Measurements from ENCODE around the gene AHCTF1. TPM values are rescaled to one million over a fixed set of nuclear protein-coding genes. Genes with fewer than 3 reads are reported as not detected.

AHCTF1 gene, protein sequence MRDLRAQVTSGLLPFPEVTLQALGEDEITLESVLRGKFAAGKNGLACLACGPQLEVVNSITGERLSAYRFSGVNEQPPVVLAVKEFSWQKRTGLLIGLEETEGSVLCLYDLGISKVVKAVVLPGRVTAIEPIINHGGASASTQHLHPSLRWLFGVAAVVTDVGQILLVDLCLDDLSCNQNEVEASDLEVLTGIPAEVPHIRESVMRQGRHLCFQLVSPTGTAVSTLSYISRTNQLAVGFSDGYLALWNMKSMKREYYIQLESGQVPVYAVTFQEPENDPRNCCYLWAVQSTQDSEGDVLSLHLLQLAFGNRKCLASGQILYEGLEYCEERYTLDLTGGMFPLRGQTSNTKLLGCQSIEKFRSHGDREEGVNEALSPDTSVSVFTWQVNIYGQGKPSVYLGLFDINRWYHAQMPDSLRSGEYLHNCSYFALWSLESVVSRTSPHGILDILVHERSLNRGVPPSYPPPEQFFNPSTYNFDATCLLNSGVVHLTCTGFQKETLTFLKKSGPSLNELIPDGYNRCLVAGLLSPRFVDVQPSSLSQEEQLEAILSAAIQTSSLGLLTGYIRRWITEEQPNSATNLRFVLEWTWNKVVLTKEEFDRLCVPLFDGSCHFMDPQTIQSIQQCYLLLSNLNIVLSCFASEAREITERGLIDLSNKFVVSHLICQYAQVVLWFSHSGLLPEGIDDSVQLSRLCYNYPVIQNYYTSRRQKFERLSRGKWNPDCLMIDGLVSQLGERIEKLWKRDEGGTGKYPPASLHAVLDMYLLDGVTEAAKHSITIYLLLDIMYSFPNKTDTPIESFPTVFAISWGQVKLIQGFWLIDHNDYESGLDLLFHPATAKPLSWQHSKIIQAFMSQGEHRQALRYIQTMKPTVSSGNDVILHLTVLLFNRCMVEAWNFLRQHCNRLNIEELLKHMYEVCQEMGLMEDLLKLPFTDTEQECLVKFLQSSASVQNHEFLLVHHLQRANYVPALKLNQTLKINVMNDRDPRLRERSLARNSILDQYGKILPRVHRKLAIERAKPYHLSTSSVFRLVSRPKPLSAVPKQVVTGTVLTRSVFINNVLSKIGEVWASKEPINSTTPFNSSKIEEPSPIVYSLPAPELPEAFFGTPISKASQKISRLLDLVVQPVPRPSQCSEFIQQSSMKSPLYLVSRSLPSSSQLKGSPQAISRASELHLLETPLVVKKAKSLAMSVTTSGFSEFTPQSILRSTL (N-terminal part only)
- total RNA-seq: 30.6 and 32.6 TPM in 2 replicates

- Histone ChIP-seq H4K20me1 (ENCODE audit: insufficient read depth, low read length) (peaks cover 23% of the 10 kb centered on the region), H3K36me3 (ENCODE audit: insufficient read depth, low read length) (peaks cover 6% of the 10 kb centered on the region), H3K9me3 (ENCODE audit: low read depth, low read length) (no peaks in the 10 kb centered on the region), H3K4me3 (ENCODE audit: insufficient read depth, low read length) (peak within 1 kb of the TSS; percentile 93), H3K4me2 (ENCODE audit: insufficient read depth, low read length) (peak within 1 kb of the TSS; percentile 95), H3K4me1 (ENCODE audit: insufficient read depth, low read length) (peaks cover 11% of the 10 kb centered on the region), H2AFZ (ENCODE audit: low read length) (peak within 1 kb of the TSS; percentile 94), H3K27ac (ENCODE audit: low read depth, low read length) (peak within 1 kb of the TSS; percentile 72), H3K27me3 (ENCODE audit: insufficient read depth, low read length) (no peaks in the 10 kb centered on the region), H3K79me2 (ENCODE audit: insufficient read depth, low read length) (peaks cover 42% of the 10 kb centered on the region)
- DNase-seq (ENCODE audit: insufficient read length, low spot score, missing footprints): peak; percentile 99
- no peak for TF ChIP-seq CTCF (IDR thresholded peaks at IDR 0.05; ENCODE audit: extremely low read depth, low read depth, low read length)
These were observed at the start of gene AHCTF1 for GRCh38 chr1:246931549-246932365. Gene AHCTF1 (minus strand): TSS chr1:246931948. CDS start chr1:246918370, 13,578 bp downstream.

DNA sequence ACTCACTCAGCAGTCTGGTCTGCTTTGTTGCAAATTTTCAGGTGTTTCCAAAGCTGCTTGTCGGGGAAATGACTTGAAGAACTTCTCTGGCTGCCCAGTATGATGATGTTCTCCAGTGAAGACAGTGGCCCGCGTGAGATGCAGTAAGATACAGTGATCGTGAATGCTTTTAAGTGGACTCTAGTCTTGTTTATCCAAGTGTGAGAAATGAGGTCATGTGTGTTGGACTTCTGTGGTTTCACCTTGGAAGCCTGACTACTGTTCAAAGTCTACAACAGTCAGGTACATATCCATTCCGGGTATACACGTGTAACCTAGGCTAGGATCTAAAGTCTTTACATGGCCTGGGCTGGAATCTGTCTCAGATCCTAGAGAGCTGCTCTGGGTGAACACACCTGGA is 47.0 kb upstream of the AHCTF1 start:
- DNase-seq (ENCODE audit: insufficient read length, low spot score, missing footprints): no peak
- Histone ChIP-seq H3K4me1 (ENCODE audit: insufficient read depth, low read length) (no peaks in the 10 kb centered on the region), H3K27ac (ENCODE audit: low read depth, low read length) (no peak overlapping the region), H3K36me3 (ENCODE audit: insufficient read depth, low read length) (no peaks in the 10 kb centered on the region), H3K27me3 (ENCODE audit: insufficient read depth, low read length) (no peaks in the 10 kb centered on the region), H3K4me2 (ENCODE audit: insufficient read depth, low read length) (no peak overlapping the region), H3K9me3 (ENCODE audit: low read depth, low read length) (peaks cover 13% of the 10 kb centered on the region), H2AFZ (ENCODE audit: low read length) (no peak overlapping the region), H3K4me3 (ENCODE audit: insufficient read depth, low read length) (no peak overlapping the region), H4K20me1 (ENCODE audit: insufficient read depth, low read length) (no peaks in the 10 kb centered on the region), H3K79me2 (ENCODE audit: insufficient read depth, low read length) (no peaks in the 10 kb centered on the region)
- no peak for TF ChIP-seq CTCF (IDR thresholded peaks at IDR 0.05; ENCODE audit: extremely low read depth, low read depth, low read length)

DNA sequence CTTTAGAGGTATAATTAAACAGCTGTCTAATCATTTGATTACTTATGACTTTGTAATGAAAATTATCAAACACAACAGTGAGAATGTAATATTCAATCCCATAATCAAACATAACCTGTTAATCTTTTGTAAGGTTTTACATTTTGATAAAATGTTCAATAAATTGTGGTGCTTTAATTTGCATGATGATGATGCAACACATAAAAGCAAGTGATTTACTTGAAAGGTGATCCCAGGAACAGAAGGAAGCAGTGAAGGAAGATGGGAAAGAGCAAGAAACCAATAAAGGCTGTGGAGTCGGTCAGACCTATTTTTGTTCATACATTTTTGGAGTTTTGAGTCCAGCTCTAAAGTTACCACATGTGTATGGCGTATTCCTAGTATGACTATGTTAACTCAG is 46.5 kb upstream of the AHCTF1 start:
- H3K4me3 ChIP-seq (ENCODE audit: insufficient read depth, low read length): no peak overlapping the region
- no peaks in the 10 kb centered on the region for H4K20me1 ChIP-seq (ENCODE audit: insufficient read depth, low read length)
- H3K4me2 ChIP-seq (ENCODE audit: insufficient read depth, low read length): no peak overlapping the region
- no peak for DNase-seq (ENCODE audit: insufficient read length, low spot score, missing footprints)
- no peaks in the 10 kb centered on the region for H3K36me3 ChIP-seq (ENCODE audit: insufficient read depth, low read length)
- peaks cover 11% of the 10 kb centered on the region for H3K9me3 ChIP-seq (ENCODE audit: low read depth, low read length)
- H3K27me3 ChIP-seq (ENCODE audit: insufficient read depth, low read length): no peaks in the 10 kb centered on the region
- no peaks in the 10 kb centered on the region for H3K4me1 ChIP-seq (ENCODE audit: insufficient read depth, low read length)
- H3K27ac ChIP-seq (ENCODE audit: low read depth, low read length): no peak overlapping the region
- TF ChIP-seq CTCF (IDR thresholded peaks at IDR 0.05; ENCODE audit: extremely low read depth, low read depth, low read length): no peak
- H2AFZ ChIP-seq (ENCODE audit: low read length): no peak overlapping the region
- no peaks in the 10 kb centered on the region for H3K79me2 ChIP-seq (ENCODE audit: insufficient read depth, low read length)

Measured in osteoblast (primary cell).